Pancreas (tissue), 10 donors: ENCODE results near the gene CTSW. TPM values are rescaled to one million over a fixed set of nuclear protein-coding genes. Genes with fewer than 3 reads are reported as not detected.
"Not testable (repeated sequence)": the region's sequence is repeated elsewhere in the genome, so short reads cannot be mapped to it uniquely, and the experiment has no call there.

Experiments
- ATAC-seq, 4 donors: fragments of 200-7000 bp; cut with Tn5 transposase; one replicate each; pipeline versions ENCODE4 v1.8.0 to v1.9.1; 2020; ENCODE audit warnings: mild to moderate bottlenecking in 4 of 4, moderate library complexity in 4 of 4
- DNase-seq, 6 donors: peaks; one replicate each; pipeline ENCODE4 v3.0.0-alpha.2; 2020
- FAIRE-seq: peaks from 2 replicates; lab custom pipeline; 2012; peaks lifted over from hg19 to GRCh38; lab: Jason Lieb, UNC
- H3K27ac ChIP-seq, 4 donors: fragments of 200-600 bp; sonication (generic); 1 replicate in 3 of 4; 2 replicates in 1 of 4; pipeline versions ENCODE4 v1.5.0 to v1.8.0; 2020
- H3K27me3 ChIP-seq, 4 donors: fragments of 200-600 bp; one replicate each; pipeline ENCODE4 v1.8.0; 2021
- H3K36me3 ChIP-seq, 3 donors: fragments of 200-600 bp; sonication (generic) in 1 of 3; one replicate each; pipeline versions ENCODE4 v1.5.0 to v1.8.0; 2020 to 2021
- H3K4me1 ChIP-seq, 3 donors: fragments of 200-600 bp; one replicate each; pipeline ENCODE4 v1.8.0; 2021
- H3K4me3 ChIP-seq, 4 donors: fragments of 200-600 bp; sonication (generic) in 2 of 4; one replicate each; pipeline versions ENCODE4 v1.5.0 to v1.8.0; 2020 to 2021
- H3K9me3 ChIP-seq, 4 donors: fragments of 200-600 bp; one replicate each; pipeline ENCODE4 v1.8.0; 2021
- WGBS, 2 donors: extraction: QIAGEN DNeasy Blood & Tissue Kit; methylation state at CpG; one replicate each; pipeline ENCODE4 v1.1.7; 2013; 5-methylcytosine and 5-hydroxymethylcytosine counted together
- intact Hi-C, 3 donors: fragments of 100-400 bp; cut with DNase I; formaldehyde crosslinking; loops; one replicate each; pipeline versions ENCODE4 v1.11.1 to v1.14.2; 2022
- polyA plus RNA-seq, 2 donors: library from polyadenylated mRNA; stranded (reverse); fragments of 200-250 nt; gene quantifications; one replicate each; pipeline ENCODE4 v1.2.3, GENCODE V29; 2013
- total RNA-seq, 6 donors: library from RNA; stranded (reverse); fragmentation: NEBNext Ultra II Directional in 4 of 6; extraction: Animal tissue kit (Norgen Biotek cat#: 25700) in 4 of 6; gene quantifications; one replicate each; pipeline versions ENCODE4 v1.2.1 to v1.2.4, GENCODE V29; 2021 to 2023
- TF ChIP-seq, protein P1 (sequence below), 4 donors: fragments of 200-600 bp; sonication (generic) in 3 of 4; IDR thresholded peaks; one replicate each; pipeline versions ENCODE4 v1.5.0 to v1.8.0; 2021; ENCODE audit warnings: antibody characterized with exemption in 4 of 4
- donor health status: healthy with polysubstance abuse.
- donor health status: DM: no; HTN: no; CAD: no; lungs with moderate emphysema.
- donor health status: DM: no; HTN: no; CAD: no.
- donor health status: control.
- donor health status: control.
- donor health status: Bipolar disorder and iron deficiency.
- donor health status: DM: yes; HTN: yes; CAD: no.
- donor health status: DM: no; HTN: no; CAD: no.
- donor health status: DM: no; HTN: no; CAD: no.
- donor health status: DM: yes; HTN: yes; CAD: no.

CTSW gene
- total and polyA plus RNA-seq, 8 donors: 0.14 to 0.72 (median 0.46) TPM; not detected in 1

DNA sequence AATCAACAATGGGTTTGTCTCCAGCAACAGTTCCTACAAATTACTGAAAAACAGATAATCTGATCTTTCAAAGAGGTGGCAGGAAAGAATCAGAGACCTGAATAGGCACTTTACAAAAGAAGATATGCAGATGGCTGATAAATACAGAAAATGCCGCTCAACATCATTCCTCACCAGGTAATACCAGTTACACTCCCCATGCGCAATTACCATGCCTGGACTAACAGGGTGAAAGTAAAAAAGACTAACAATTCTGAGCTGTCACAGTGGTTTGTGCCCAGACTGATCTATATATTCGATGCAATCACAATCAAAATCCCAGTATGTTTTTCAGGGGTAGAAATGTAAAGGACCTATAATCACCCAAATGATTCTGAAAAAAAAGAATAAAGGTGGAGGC, 35.8 kb upstream of the CTSW start:
- intact Hi-C loops: no loop called here
- H3K9me3 ChIP-seq: no peaks in the 10 kb centered on the region
- no peaks in the 10 kb centered on the region for H3K36me3 ChIP-seq
- DNase-seq (no peak), FAIRE-seq (no peak), ATAC-seq (no peak)
- no peak overlapping the region for H3K4me3 ChIP-seq
- TF ChIP-seq, protein P1, sequence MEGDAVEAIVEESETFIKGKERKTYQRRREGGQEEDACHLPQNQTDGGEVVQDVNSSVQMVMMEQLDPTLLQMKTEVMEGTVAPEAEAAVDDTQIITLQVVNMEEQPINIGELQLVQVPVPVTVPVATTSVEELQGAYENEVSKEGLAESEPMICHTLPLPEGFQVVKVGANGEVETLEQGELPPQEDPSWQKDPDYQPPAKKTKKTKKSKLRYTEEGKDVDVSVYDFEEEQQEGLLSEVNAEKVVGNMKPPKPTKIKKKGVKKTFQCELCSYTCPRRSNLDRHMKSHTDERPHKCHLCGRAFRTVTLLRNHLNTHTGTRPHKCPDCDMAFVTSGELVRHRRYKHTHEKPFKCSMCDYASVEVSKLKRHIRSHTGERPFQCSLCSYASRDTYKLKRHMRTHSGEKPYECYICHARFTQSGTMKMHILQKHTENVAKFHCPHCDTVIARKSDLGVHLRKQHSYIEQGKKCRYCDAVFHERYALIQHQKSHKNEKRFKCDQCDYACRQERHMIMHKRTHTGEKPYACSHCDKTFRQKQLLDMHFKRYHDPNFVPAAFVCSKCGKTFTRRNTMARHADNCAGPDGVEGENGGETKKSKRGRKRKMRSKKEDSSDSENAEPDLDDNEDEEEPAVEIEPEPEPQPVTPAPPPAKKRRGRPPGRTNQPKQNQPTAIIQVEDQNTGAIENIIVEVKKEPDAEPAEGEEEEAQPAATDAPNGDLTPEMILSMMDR (IDR thresholded peaks at IDR 0.05): no peak
- no peaks in the 10 kb centered on the region for H3K4me1 ChIP-seq
- H3K27ac ChIP-seq: no peak overlapping the region
- no peaks in the 10 kb centered on the region for H3K27me3 ChIP-seq
- WGBS, 2 donors: 71 to 76% methylated on average over 3 of the region's 3 CpGs

DNA sequence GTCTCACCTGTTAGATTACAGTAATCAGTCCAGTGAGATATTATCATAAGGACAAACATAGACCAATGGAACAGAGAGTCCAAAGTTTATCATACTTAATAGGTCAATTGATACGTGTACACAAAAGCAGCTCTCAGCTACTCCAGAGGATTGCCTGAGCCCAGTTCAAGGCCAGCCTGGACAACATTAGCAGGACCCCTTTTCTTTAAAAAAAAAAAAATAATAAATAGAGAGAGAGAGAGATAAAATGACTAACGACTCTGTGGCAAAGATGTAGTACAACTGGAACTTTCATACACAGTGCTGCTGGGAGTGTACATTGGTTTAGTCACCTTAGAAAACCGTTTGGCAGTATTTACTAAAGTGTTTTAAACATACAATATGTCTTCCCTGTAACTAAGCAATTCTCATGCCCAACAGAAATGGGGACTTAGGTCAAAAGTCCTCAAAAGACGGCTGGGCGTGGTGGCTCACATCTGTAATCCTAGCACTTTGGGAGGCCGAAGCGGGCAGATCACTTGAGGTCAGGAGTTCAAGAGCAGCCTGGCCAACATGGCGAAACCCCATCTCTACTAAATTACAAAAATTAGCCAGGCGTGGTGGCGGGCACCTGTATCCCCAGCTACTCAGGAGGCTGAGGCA, 35.3 kb upstream of the CTSW start:
- DNase-seq (no peak), ATAC-seq (peak in 1 of 4 donors; percentile 25), FAIRE-seq (no peak)
- no peaks in the 10 kb centered on the region for H3K36me3 ChIP-seq
- no peak overlapping the region for H3K4me3 ChIP-seq
- no peaks in the 10 kb centered on the region for H3K9me3 ChIP-seq
- TF ChIP-seq, protein P1 (IDR thresholded peaks at IDR 0.05): no peak
- WGBS, 2 donors: 71 to 77% methylated on average over 10 of the region's 10 CpGs
- intact Hi-C loops: no loop called here
- H3K27me3 ChIP-seq: no peaks in the 10 kb centered on the region
- no peak overlapping the region for H3K27ac ChIP-seq
- no peaks in the 10 kb centered on the region for H3K4me1 ChIP-seq

DNA sequence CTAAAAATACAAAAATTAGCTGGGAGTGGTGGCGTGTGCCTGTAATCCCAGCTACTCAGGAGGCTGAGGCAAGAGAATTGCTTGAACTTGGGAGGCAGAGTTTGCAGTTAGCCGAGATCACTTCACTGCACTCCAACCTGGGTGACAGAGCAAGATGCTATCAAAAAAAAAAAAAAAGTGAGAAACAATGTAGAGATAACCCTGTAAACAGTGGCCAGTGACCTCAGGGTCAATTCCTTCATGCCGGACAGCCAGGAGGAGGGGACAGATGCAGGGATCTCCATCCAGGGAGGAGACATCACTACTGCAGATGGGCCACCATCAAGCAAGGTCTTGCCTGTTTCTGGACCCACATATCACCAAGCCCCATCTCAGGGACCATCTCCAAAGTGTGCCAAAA, 31.9 kb upstream of the CTSW start:
- Histone ChIP-seq H3K4me3 (no peak overlapping the region), H3K27ac (no peak overlapping the region), H3K27me3 (no peaks in the 10 kb centered on the region), H3K36me3 (no peaks in the 10 kb centered on the region), H3K4me1 (no peaks in the 10 kb centered on the region), H3K9me3 (no peaks in the 10 kb centered on the region)
- ATAC-seq (no peak), FAIRE-seq (no peak), DNase-seq (no peak)
- intact Hi-C loops: no loop called here
- TF ChIP-seq, protein P1 (IDR thresholded peaks at IDR 0.05): no peak
- 81 to 82% methylated on average over 3 of the region's 3 CpGs for WGBS, 2 donors

DNA sequence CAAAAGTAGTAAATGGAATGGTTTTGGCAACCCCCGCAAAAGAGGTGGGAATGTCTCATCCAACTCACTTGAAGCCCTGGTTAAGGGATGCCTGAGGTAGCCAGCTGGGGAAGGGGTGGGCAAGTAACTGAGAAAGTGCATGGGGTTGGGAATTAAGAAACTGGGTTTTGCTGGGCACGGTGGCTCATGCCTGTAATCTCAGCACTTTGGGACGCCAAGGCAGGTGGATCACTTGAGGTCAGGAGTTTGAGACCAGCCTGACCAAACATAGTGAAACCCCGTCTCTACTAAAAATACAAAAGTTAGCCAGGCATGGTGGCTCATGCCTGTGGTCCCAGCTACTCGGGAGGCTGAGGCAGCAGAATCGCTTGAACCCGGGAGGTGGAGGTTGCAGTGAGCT, 30.9 kb upstream of the CTSW start:
- 58 to 61% methylated on average over 7 of the region's 7 CpGs for WGBS, 2 donors
- H3K4me1 ChIP-seq, DNase-seq, H3K27me3 ChIP-seq, ATAC-seq, H3K9me3 ChIP-seq, H3K27ac ChIP-seq, H3K4me3 ChIP-seq, H3K36me3 ChIP-seq, intact Hi-C loops, FAIRE-seq: not testable (repeated sequence)

DNA sequence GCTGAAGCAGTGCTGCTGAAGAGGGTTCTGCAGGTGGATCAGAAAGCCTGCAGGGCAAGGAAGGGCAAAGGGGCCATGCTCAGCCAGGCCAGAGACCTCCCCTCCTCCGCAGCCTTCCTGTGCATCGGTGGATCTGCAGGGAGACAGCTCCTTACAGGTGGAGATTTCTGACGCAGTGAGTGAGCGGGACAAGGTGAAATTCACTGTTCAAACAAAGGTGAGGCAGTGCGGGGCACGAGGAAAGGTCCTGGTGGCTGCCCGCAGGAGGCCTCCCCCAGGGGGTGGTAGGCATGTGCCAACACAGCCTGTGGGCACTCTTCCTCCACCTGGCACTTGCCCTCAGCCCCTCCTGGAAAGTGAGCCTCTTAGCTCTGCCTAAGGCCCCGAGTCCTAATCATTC, 30.3 kb upstream of the CTSW start:
- H3K27me3 ChIP-seq: no peaks in the 10 kb centered on the region
- ATAC-seq: no peak
- FAIRE-seq: no peak
- no peaks in the 10 kb centered on the region for H3K9me3 ChIP-seq
- no peaks in the 10 kb centered on the region for H3K36me3 ChIP-seq
- TF ChIP-seq, protein P1 (IDR thresholded peaks at IDR 0.05): no peak
- H3K4me1 ChIP-seq: no peaks in the 10 kb centered on the region
- H3K27ac ChIP-seq: no peak overlapping the region
- intact Hi-C loops: no loop called here
- 44 to 53% methylated on average over 8 of the region's 8 CpGs for WGBS, 2 donors
- DNase-seq: no peak
- H3K4me3 ChIP-seq: no peak overlapping the region
